Stimulated activated naive CD8-positive, alpha-beta T cell treated with anti-CD3 and anti-CD28 coated beads, Interleukin-15, amount 100 ng/mL, for 72 hours (primary cell): ENCODE data around the gene KCTD20.
A peak's percentile ranks its signal among the peaks of the same experiment; 100 is the strongest.

Experiments
- ATAC-seq: fragments of 150-1000 bp; cut with Tn5 transposase; 2 replicates; pipeline ENCODE4 v1.10.0; 2021; ENCODE audit warnings: mild to moderate bottlenecking, moderate library complexity
- DNase-seq, 2 donors: peaks; one replicate each; pipeline ENCODE4 v3.0.0; 2021 to 2022
- H3K27ac Mint-ChIP-seq, 2 donors: one replicate each; pipeline ENCODE4 v1.8.0; 2022; ENCODE audit warnings: mild to moderate bottlenecking in 2 of 2, mixed read lengths in 2 of 2, moderate library complexity in 2 of 2
- H3K27me3 Mint-ChIP-seq: one replicate; pipeline ENCODE4 v1.8.0; 2022; ENCODE audit warnings: mixed read lengths
- H3K4me1 Mint-ChIP-seq: one replicate; pipeline ENCODE4 v1.8.0; 2022; ENCODE audit warnings: mild to moderate bottlenecking, mixed read lengths
- H3K4me3 Mint-ChIP-seq, 2 donors: one replicate each; pipeline ENCODE4 v1.8.0; 2022; ENCODE audit warnings: mild to moderate bottlenecking in 2 of 2, mixed read lengths in 2 of 2, moderate library complexity in 1 of 2
- H3K9me3 Mint-ChIP-seq, 2 donors: one replicate each; pipeline ENCODE4 v1.8.0; 2022; ENCODE audit warnings: mixed read lengths in 2 of 2

The KCTD20 gene

DNA sequence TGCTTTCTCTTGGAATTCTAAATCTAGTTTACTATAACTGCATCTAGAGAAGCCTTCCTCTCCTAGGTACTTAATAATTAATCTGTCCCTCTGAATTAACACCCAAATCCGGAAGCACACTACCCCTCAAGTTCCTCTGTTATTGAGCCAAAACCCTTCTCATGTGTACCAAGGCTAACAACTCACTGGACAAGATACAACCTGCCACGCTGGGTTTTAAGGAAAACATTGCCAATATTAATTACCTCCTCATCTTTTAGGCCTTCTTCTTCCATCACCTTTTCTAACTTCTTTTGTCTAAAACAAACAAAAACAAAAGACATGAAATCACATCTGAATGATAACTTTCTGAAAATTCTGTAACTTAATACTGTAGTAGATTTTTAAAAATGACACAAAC is 82.5 kb downstream of the KCTD20 start:
- no peak for ATAC-seq
- Mint-ChIP-seq H3K27me3 (no peaks in the 10 kb centered on the region), H3K9me3 (no peaks in the 10 kb centered on the region), H3K27ac (peak overlapping the region in 1 of 2 donors; percentile 1), H3K4me1 (peaks cover 42% of the 10 kb centered on the region), H3K4me3 (no peak overlapping the region)
- no peak for DNase-seq

DNA sequence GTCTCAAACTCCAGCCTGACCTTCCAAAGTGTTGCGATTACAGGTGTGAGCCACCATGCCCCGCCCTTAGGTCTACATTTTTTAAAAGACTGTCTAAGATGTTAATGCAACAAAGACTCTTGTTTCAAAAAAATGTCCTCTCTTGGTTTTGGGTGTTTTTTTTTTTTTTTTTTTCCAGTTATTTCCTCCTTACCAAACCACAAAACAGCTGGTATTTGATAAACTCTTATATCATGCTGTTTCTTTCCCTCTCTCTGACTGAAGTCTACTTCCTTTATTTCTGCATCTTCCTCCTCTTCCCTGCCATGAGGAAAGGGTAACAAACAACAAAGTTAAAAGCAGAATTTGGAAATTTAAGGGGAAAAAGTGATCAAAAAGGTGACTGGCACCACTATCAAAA is 83.3 kb downstream of the KCTD20 start:
- Mint-ChIP-seq H3K4me3 (no peak overlapping the region), H3K27me3 (no peaks in the 10 kb centered on the region), H3K9me3 (no peaks in the 10 kb centered on the region), H3K27ac (no peak overlapping the region), H3K4me1 (peaks cover 42% of the 10 kb centered on the region)
- DNase-seq (no peak), ATAC-seq (no peak)

DNA sequence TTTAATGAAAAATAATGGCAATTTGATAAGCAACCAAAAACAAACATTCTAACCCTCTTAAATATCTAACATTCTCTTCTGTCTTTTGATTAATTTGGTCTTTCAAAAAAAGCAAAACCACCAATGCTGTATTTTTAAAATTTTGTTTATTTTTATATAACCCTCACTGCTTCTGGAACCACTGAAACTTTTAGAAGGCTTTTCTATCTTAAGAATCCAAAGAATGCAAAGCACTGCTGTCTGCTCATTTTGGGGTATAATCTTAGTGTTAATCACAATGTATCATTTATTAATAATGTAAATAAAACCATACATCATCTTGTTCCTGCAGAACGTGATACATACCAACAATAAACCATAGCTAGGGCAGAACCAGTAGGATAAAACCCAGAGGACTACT is 90.5 kb downstream of the KCTD20 start:
- H3K27me3 Mint-ChIP-seq, result no peaks in the 10 kb centered on the region
- no peaks in the 10 kb centered on the region for H3K9me3 Mint-ChIP-seq
- DNase-seq (no peak), ATAC-seq (no peak)
- H3K4me1 Mint-ChIP-seq, result peaks cover 56% of the 10 kb centered on the region
- H3K4me3 Mint-ChIP-seq, result no peak overlapping the region
- no peak overlapping the region for H3K27ac Mint-ChIP-seq

DNA sequence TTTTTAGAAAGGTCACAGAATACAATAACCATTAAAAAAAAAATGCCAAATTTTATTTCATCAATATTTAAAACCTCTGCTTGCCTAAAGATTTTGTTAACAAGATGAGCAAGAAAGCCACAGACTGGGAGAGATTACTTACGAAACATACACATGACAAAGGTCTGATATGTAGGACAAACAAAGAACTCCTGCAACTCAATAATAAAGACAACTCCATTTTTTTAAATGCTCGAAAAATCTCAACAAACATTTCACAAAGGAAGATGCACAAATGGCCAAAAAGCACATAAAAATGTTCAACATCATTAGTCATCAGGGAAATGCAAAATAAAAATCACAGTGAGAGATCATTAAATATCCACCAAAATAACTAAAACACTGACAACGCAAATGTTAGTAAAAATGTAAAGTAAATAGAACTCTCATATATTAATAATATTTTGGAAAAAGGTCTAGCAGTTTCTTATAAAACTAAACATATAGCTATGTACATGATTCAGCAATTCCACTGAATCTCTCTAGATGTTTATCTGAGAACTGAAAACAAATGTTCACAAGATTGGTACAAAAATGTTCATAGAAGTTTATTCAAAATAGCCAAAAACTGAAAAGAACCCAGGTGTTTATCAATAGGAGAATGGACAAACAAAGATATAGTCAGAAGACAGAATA is 94.2 kb downstream of the KCTD20 start:
- Mint-ChIP-seq H3K4me3 (no peak overlapping the region), H3K27ac (no peak overlapping the region), H3K9me3 (no peaks in the 10 kb centered on the region), H3K4me1 (peaks cover 60% of the 10 kb centered on the region), H3K27me3 (no peaks in the 10 kb centered on the region)
- DNase-seq (no peak), ATAC-seq (no peak)

DNA sequence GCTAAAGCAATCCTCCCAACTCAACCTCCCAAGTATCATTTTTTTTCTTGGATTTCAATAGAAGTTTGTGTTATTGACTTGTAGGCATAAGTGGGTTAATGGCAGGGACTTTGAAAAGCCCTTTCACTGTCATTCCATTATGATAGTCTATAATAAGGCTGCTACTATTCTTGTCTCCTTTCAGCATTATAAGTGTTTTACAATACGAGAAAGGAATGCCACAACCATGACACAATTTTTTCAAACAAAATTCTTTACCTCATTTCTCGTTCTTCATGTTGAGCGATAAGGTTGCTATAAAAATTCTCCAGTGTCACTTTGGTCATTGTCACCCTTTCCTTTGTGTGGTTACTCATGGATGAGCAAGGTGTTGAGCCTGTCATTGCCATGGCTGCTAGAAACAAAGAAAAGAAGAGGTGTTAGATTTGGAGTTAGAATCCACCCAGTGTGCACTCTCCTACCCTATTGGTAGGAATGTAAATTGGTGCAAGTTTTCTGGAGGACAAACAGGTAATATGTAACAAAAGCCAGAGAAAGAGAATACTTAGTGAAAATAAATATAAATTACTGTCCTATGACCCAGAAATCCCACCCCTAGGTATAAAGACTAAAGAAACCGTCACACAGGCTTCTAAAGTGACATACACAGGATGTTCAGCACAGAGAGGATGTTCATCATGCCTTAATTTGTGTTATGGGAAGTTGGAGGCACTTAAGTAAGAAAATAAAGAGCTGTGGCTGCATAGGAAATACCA is 97.2 kb downstream of the KCTD20 start:
- H3K27ac Mint-ChIP-seq, result peak overlapping the region in 1 of 2 donors; percentile 97
- H3K9me3 Mint-ChIP-seq, result no peaks in the 10 kb centered on the region
- no peaks in the 10 kb centered on the region for H3K27me3 Mint-ChIP-seq
- ATAC-seq (peak; percentile 92), DNase-seq (peak in 1 of 2 donors; percentile 26)
- peak overlapping the region; percentile 38 to 66 for H3K4me3 Mint-ChIP-seq
- H3K4me1 Mint-ChIP-seq, result peaks cover 58% of the 10 kb centered on the region
